Activated CD4-positive, alpha-beta T cell treated with anti-CD3 and anti-CD28 coated beads, Interleukin-2, amount 10 ng/mL, durations not matched to agents 7 days and 5 days (primary cell): ENCODE data around the gene DNMT3A. TPM values are rescaled to one million over a fixed set of nuclear protein-coding genes. Genes with fewer than 3 reads are reported as not detected.
A peak's percentile ranks its signal among the peaks of the same experiment; 100 is the strongest.

Experiments
- CTCF ChIA-PET: fragments of 350-600 bp; sonication (Branson Sonifier 250); formaldehyde crosslinking; loops from one replicate; lab custom pipeline; 2021; ENCODE audit warnings: antibody characterized with exemption; lab: Charles Lee
- POLR2A ChIA-PET: fragments of 350-600 bp; sonication (Branson Sonifier 250); formaldehyde crosslinking; loops from one replicate; lab custom pipeline; 2021; ENCODE audit warnings: antibody characterized with exemption; lab: Charles Lee
- DNase-seq: peaks from one replicate; pipeline ENCODE4 v3.0.0-alpha.2; 2020
- H3K27ac Mint-ChIP-seq: one replicate; pipeline ENCODE4 v1.8.0; 2021; ENCODE audit warnings: mild to moderate bottlenecking, moderate library complexity, mixed read lengths
- H3K27me3 Mint-ChIP-seq: one replicate; pipeline ENCODE4 v1.8.0; 2021; ENCODE audit warnings: mixed read lengths
- H3K36me3 Mint-ChIP-seq: one replicate; pipeline ENCODE4 v1.8.0; 2021; ENCODE audit warnings: low read depth, mixed read lengths
- H3K4me1 Mint-ChIP-seq: one replicate; pipeline ENCODE4 v1.8.0; 2021; ENCODE audit warnings: mixed read lengths
- H3K4me3 Mint-ChIP-seq: one replicate; pipeline ENCODE4 v1.8.0; 2021; ENCODE audit warnings: mild to moderate bottlenecking, moderate library complexity, mixed read lengths
- H3K9me3 Mint-ChIP-seq: one replicate; pipeline ENCODE4 v1.8.0; 2021; ENCODE audit warnings: mixed read lengths
- total RNA-seq, 2 experiments: library from RNA; stranded (reverse); gene quantifications; one replicate each; pipeline ENCODE4 v1.2.3, GENCODE V29; 2021

Gene DNMT3A
- total RNA-seq, 2 experiments from 2014 or later, result 55.9 to 62.3 TPM

GRCh38 chr2:25316101-25316500 is 25.6 kb downstream of the DNMT3A start:
- CTCF ChIA-PET, result interaction anchor here (0.6 to 2.9 kb wide), 6 partner anchors 8 to 60 kb away, joined by 3 to 11 read pairs (median 6); no protein-coding TSS in a partner anchor
- Mint-ChIP-seq H3K27me3 (no peaks in the 10 kb centered on the region), H3K36me3 (peaks cover 21% of the 10 kb centered on the region), H3K27ac (peak overlapping the region; percentile 97), H3K4me1 (peaks cover 60% of the 10 kb centered on the region), H3K4me3 (no peak overlapping the region), H3K9me3 (peaks cover 2% of the 10 kb centered on the region)
- POLR2A ChIA-PET, result interaction anchor here (0.6 kb wide), 2 partner anchors 46 to 248 kb away, joined by 3 to 9 read pairs; no protein-coding TSS in a partner anchor
- DNase-seq, result no peak

DNA sequence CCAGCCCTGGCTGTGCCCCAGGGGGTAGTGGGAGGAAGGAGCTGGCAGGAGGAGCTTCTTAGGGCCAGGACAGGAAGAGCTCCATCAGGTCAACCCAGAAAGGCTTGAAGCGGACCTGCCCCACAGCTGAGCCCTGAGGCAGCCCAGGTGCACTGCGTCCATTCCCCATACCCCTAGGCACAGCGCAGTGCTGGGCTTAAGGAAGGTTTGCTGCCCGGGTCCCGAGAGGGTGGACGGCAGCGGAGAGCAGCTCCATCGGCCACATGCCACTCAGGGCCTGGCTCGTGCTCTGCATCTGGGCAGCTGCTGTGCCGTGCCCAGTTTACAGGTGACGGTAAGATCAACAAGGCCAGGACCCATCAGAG is 26.4 kb downstream of the DNMT3A start:
- POLR2A ChIA-PET, result no interaction called here
- no peak for DNase-seq
- H3K4me1 Mint-ChIP-seq, result peaks cover 66% of the 10 kb centered on the region
- peaks cover 2% of the 10 kb centered on the region for H3K9me3 Mint-ChIP-seq
- H3K36me3 Mint-ChIP-seq, result peaks cover 26% of the 10 kb centered on the region
- peak overlapping the region; percentile 97 for H3K27ac Mint-ChIP-seq
- H3K4me3 Mint-ChIP-seq, result no peak overlapping the region
- CTCF ChIA-PET, result interaction anchor here (0.6 to 2.9 kb wide), 10 partner anchors 8 to 204 kb away, joined by 3 to 11 read pairs (median 8); partner anchors contain the start of gene DNMT3A
- no peaks in the 10 kb centered on the region for H3K27me3 Mint-ChIP-seq

GRCh38 chr2:25314514-25315315 is 27.0 kb downstream of the DNMT3A start:
- H3K4me1 Mint-ChIP-seq, result peaks cover 66% of the 10 kb centered on the region
- CTCF ChIA-PET, result interaction anchor here (0.6 to 2.9 kb wide), 14 partner anchors 9 to 252 kb away, joined by 3 to 11 read pairs (median 5); partner anchors contain the start of gene DNMT3A
- DNase-seq, result peak; percentile 84
- peaks cover 21% of the 10 kb centered on the region for H3K36me3 Mint-ChIP-seq
- peak overlapping the region; percentile 97 for H3K27ac Mint-ChIP-seq
- POLR2A ChIA-PET, result interaction anchor here (0.5 to 0.7 kb wide), 4 partner anchors 20 to 496 kb away, joined by 3 to 4 read pairs (median 4); no protein-coding TSS in a partner anchor
- H3K27me3 Mint-ChIP-seq, result no peaks in the 10 kb centered on the region
- H3K9me3 Mint-ChIP-seq, result peaks cover 2% of the 10 kb centered on the region
- peak overlapping the region; percentile 76 for H3K4me3 Mint-ChIP-seq

DNA sequence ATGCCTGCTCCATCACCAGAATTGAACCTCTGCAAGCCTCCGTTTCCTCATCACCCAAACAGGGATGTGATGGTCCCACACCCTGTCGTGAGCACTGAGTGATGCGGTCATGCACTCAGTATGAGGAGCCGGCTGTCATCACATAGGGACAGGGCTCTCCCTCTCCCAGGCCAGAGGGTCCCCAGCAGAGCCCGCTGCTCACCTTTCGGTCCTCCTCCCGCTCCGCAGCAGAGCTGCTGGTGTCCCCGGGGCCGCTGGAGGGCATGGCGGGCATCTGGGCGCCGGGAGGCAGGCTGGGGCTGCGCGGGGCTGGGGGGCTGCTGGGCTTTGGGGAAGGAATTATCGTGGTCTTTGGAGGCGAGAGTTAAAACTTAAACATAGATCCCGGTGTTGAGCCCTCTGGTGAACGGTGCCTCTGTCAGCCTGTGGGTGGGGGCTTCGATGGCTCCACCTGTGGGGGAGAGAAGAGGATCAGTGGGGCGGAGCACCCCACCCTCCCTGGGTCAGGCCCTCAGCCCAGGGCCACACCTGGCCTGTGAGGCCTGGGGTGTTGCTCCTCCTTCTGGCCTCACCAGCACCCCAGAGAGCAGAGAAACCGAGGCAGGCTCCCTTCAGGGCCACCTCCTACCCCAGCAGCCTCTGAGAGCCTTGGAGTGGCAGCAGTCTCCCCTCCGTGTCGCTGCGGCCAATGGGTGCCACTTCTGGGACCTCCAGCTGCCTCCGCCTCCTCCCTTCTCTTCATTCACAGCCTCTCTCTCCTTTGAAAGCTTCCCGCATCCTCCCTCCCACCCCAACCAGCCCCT is 27.8 kb downstream of the DNMT3A start:
- ChIA-PET CTCF (interaction anchor here (0.8 to 2.9 kb wide), 15 partner anchors 10 to 253 kb away, joined by 3 to 11 read pairs (median 5); partner anchors contain the start of gene DNMT3A), POLR2A (interaction anchor here (0.5 to 0.7 kb wide), 2 partner anchors 19 to 22 kb away, joined by 3 to 4 read pairs; no protein-coding TSS in a partner anchor)
- peak overlapping the region; percentile 97 for H3K27ac Mint-ChIP-seq
- H3K9me3 Mint-ChIP-seq, result no peaks in the 10 kb centered on the region
- H3K4me3 Mint-ChIP-seq, result peak overlapping the region; percentile 76
- no peak for DNase-seq
- peaks cover 18% of the 10 kb centered on the region for H3K36me3 Mint-ChIP-seq
- no peaks in the 10 kb centered on the region for H3K27me3 Mint-ChIP-seq
- H3K4me1 Mint-ChIP-seq, result peaks cover 72% of the 10 kb centered on the region

- peak overlapping the region; percentile 97 for H3K27ac Mint-ChIP-seq
- DNase-seq, result peak; percentile 24
- H3K4me3 Mint-ChIP-seq, result peak overlapping the region; percentile 76
- H3K27me3 Mint-ChIP-seq, result no peaks in the 10 kb centered on the region
- no peaks in the 10 kb centered on the region for H3K9me3 Mint-ChIP-seq
- H3K4me1 Mint-ChIP-seq, result peaks cover 78% of the 10 kb centered on the region
- POLR2A ChIA-PET, result interaction anchor here (0.6 kb wide), 1 partner anchor 196 kb away, joined by 6 read pairs; no protein-coding TSS in a partner anchor
- peaks cover 22% of the 10 kb centered on the region for H3K36me3 Mint-ChIP-seq
- CTCF ChIA-PET, result interaction anchor here (0.7 to 1.4 kb wide), 6 partner anchors 13 to 52 kb away, joined by 3 to 6 read pairs (median 4); no protein-coding TSS in a partner anchor
Measured at GRCh38 chr2:25312958-25313710, 28.6 kb downstream of the DNMT3A start.

DNA sequence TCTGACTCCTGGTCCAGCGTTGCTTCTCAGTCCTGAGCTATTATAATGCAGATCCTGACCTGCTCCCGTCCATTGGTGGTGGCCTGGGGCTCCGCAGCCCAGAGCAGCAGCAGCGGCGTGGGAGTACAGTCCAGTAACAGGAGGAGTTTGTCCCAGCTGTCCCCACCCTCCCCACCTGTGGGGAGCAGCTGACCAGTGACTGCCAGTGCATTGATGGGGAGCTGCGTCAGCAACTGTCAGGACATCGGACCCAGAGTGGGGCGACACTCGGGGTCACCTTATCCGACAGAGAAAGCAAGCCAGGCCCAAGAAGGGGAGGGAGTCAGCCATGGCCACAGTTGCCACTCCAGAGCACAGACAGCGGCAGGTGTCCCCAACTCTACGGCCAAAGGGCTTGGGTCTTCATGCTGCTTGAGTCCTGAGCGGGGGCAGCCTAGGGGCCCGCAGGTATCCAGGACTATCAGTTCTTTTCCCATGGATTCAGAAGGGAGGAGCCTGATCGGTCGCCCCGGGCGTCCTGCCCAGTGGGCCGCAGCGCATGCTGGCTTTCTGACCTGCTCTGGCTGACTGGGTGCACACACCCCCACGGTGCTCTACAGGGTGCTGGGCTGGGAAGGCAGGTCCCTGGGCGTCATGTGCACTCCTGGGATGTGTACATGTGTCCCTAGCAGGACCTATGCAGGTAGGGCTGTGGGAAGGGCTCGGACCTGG is 29.7 kb downstream of the DNMT3A start:
- H3K4me3 Mint-ChIP-seq, result peak overlapping the region; percentile 76
- ChIA-PET CTCF (interaction anchor here (0.8 to 3.5 kb wide), 7 partner anchors 14 to 53 kb away, joined by 3 to 11 read pairs (median 3); no protein-coding TSS in a partner anchor), POLR2A (no interaction called here)
- H3K27me3 Mint-ChIP-seq, result no peaks in the 10 kb centered on the region
- no peaks in the 10 kb centered on the region for H3K9me3 Mint-ChIP-seq
- peaks cover 79% of the 10 kb centered on the region for H3K4me1 Mint-ChIP-seq
- H3K27ac Mint-ChIP-seq, result peak overlapping the region; percentile 97
- no peak for DNase-seq
- peaks cover 26% of the 10 kb centered on the region for H3K36me3 Mint-ChIP-seq

DNA sequence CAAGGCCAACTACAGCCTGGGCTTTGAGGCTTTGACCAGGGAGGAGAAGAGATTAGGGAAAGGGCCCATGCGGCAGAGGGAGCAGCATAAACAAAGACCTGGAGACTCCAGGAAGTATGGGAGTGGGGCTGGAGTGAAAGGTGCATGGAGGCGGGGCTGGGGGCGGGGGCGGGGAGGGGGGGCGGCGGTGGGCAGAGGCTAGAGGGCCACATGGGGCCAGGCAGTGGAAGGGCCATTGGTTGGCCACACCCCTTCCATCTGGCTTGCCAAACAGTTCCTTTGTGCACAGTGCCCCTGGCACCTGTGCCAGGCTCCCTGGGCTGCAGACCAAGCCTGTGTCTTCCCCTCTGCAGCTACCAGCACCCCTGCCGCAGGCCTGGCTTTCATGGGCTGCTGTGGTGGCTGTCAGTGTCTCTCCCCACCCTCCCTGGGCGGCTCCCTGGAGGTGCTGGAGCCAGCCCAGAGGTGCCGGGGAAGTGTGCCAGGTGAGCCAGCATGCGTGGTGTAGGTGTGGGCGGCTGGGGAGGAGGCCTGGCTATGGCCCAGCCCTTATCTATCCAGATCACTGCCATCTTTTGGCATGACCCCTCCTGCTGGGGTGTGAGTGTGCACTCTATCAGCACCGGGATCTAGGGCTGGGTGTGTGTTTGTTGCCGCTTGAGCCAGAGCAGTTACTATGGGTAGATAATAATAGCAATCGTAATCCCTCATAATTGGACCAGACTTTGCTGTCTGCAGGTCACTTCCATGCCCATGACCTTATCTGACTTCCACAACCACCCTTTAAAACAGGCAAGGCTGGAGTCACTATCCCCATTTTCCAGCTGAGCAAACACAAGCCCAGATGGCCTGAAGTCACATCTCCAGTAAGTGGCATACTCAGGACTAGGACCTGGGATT is 30.5 kb downstream of the DNMT3A start:
- H3K4me1 Mint-ChIP-seq, result peaks cover 78% of the 10 kb centered on the region
- peak overlapping the region; percentile 60 for H3K27ac Mint-ChIP-seq
- H3K27me3 Mint-ChIP-seq, result no peaks in the 10 kb centered on the region
- H3K9me3 Mint-ChIP-seq, result no peaks in the 10 kb centered on the region
- H3K4me3 Mint-ChIP-seq, result no peak overlapping the region
- no peak for DNase-seq
- H3K36me3 Mint-ChIP-seq, result peaks cover 29% of the 10 kb centered on the region
- ChIA-PET CTCF (interaction anchor here (0.8 to 3.5 kb wide), 4 partner anchors 12 to 254 kb away, joined by 3 to 11 read pairs (median 4); no protein-coding TSS in a partner anchor), POLR2A (no interaction called here)

DNA sequence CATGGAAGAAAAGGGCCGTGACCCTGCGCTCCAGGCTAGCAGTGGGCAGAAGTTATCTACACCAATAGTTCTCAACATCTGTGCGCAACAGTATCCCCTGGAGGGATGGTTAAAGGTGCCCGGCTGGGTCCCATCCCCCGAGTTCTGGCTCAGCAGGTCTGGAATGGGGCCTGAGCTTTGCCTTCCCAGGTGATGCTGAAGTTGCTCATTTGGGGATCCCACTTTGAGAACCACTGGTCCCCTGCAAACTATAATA is 31.1 kb downstream of the DNMT3A start:
- CTCF ChIA-PET, result interaction anchor here (1.1 to 3.5 kb wide), 3 partner anchors 12 to 255 kb away, joined by 3 to 11 read pairs (median 4); no protein-coding TSS in a partner anchor
- POLR2A ChIA-PET, result no interaction called here
- no peak for DNase-seq
- Mint-ChIP-seq H3K27ac (peak overlapping the region; percentile 60), H3K4me3 (no peak overlapping the region), H3K27me3 (no peaks in the 10 kb centered on the region), H3K9me3 (no peaks in the 10 kb centered on the region), H3K36me3 (peaks cover 34% of the 10 kb centered on the region), H3K4me1 (peaks cover 76% of the 10 kb centered on the region)

GRCh38 chr2:25309402-25309801 is 32.3 kb downstream of the DNMT3A start:
- DNase-seq, result peak; percentile 74
- no peaks in the 10 kb centered on the region for H3K9me3 Mint-ChIP-seq
- no peak overlapping the region for H3K4me3 Mint-ChIP-seq
- ChIA-PET POLR2A (no interaction called here), CTCF (interaction anchor here (0.8 to 3.5 kb wide), 10 partner anchors 14 to 252 kb away, joined by 3 to 11 read pairs (median 4); no protein-coding TSS in a partner anchor)
- H3K4me1 Mint-ChIP-seq, result peaks cover 74% of the 10 kb centered on the region
- H3K36me3 Mint-ChIP-seq, result peaks cover 45% of the 10 kb centered on the region
- no peak overlapping the region for H3K27ac Mint-ChIP-seq
- H3K27me3 Mint-ChIP-seq, result no peaks in the 10 kb centered on the region

DNA sequence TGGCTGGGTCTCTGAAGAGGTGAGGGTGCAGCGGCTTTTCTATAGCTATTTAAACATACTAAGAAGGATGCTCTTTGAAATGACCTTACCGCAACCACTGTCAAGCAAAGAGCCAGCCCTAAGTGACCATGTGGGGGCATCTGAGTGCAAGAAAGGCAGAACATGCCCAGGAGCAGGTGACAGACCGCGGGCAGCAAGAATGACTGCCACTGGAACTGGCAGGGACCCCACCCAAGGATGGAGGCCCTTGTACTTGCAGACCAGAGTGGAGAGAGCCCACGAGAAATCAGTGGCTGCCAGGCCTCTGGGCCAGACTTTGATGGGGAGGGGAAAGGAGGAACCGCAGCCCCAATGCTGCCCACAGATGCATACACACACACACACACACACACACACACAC is 33.1 kb downstream of the DNMT3A start:
- Mint-ChIP-seq H3K36me3 (peaks cover 50% of the 10 kb centered on the region), H3K27ac (no peak overlapping the region), H3K4me3 (no peak overlapping the region), H3K4me1 (peaks cover 71% of the 10 kb centered on the region), H3K9me3 (no peaks in the 10 kb centered on the region), H3K27me3 (no peaks in the 10 kb centered on the region)
- ChIA-PET CTCF (interaction anchor here (0.6 to 3.5 kb wide), 5 partner anchors 18 to 253 kb away, joined by 3 to 11 read pairs (median 3); no protein-coding TSS in a partner anchor), POLR2A (no interaction called here)
- no peak for DNase-seq
